Measurements from ENCODE around the gene TET1.

DNA sequence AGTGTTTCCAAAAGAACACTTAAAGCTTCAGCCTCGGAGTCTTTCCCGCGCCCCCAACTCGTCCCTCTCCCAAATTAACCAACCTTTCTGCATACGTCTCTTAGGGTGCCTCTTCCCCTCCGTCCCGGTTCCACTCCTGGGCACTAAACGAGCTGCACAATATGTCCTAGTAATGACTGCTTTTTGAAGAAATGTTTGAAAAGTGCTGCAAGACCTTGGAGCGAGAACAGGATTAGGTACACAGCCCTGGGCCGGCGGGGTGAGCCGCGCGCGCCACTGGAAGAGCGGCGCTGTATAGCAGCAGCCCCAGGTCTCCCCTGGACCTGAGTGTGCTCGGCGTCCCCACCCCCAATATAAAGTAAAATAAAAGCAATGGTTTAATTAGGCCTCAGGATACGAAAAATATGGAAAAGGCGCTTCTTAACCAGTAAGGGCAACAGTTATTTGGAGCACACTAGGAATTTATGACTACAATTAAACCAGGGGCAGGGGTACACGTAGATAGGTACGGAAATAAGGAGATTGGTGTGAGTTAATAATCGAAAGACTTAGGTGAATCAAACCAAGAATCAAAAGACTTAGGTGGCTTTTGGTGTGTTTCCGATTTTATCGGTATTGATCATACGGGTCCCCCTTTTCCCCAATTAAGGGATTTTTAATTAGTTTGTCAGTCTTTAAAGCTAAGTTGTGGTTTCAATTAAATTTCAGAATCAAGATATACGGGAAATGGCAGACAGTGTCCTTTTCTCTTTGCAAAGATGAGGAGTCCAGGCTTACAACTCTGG, 1.9 kb downstream of the TET1 start:
- TF ChIP-seq BHLHE40 (IDR thresholded peaks at IDR 0.05; ENCODE audit: borderline replicate concordance) (no peak), ARNT (IDR thresholded peaks at IDR 0.05) (no peak), ELF4 (IDR thresholded peaks at IDR 0.05) (no peak), FOXK2 (IDR thresholded peaks at IDR 0.05) (no peak), FOXM1 (IDR thresholded peaks at IDR 0.05; ENCODE audit: borderline replicate concordance) (no peak)

All from HEK293T (cell line).